ENCODE data around the gene CERK.

- TF ChIP-seq CTCF (IDR thresholded peaks at IDR 0.05 in 8 of 11, conservative IDR thresholded peaks at IDR 0.05 in 3 of 11) (no peak), POLR2A (IDR thresholded peaks at IDR 0.05) (no peak)
Measured at GRCh38 chr22:46699091-46699490, 39.0 kb downstream of the CERK start.

Data from spleen (tissue), 7 donors.